ENCODE results near the gene MRGPRF.

GRCh38 chr11:68996376-68997123, 16.5 kb downstream of the MRGPRF start:
- TF ChIP-seq POLR2A (IDR thresholded peaks at IDR 0.05) (no peak), CTCF (IDR thresholded peaks at IDR 0.05 in 8 of 11, conservative IDR thresholded peaks at IDR 0.05 in 3 of 11) (no peak)

Measured in spleen (tissue), 7 donors.